Ascending aorta (tissue), 2 donors: ENCODE measurements around the gene EFNB3. TPM values are rescaled to one million over a fixed set of nuclear protein-coding genes. Genes with fewer than 3 reads are reported as not detected.

Experiments used
- DNase-seq, 2 donors: peaks; one replicate each; pipeline ENCODE4 v3.0.0-alpha.2; 2019; ENCODE audit warnings: low spot score in 2 of 2
- H3K27ac ChIP-seq, 2 donors: fragments of 200-600 bp; sonication (generic); one replicate each; pipeline ENCODE4 v1.5.1; 2016 to 2017; ENCODE audit warnings: mild to moderate bottlenecking in 1 of 2
- H3K27me3 ChIP-seq: fragments of 200-600 bp; sonication (generic); one replicate; pipeline ENCODE4 v1.5.1; 2017
- H3K36me3 ChIP-seq, 2 donors: fragments of 200-600 bp; sonication (generic); one replicate each; pipeline ENCODE4 v1.5.1; 2016
- H3K4me1 ChIP-seq, 2 donors: fragments of 200-600 bp; sonication (generic); one replicate each; pipeline ENCODE4 v1.5.1; 2016 to 2017; ENCODE audit warnings: mild to moderate bottlenecking in 1 of 2
- H3K4me3 ChIP-seq, 2 donors: fragments of 200-600 bp; sonication (generic); one replicate each; pipeline ENCODE4 v1.5.1; 2016 to 2017; ENCODE audit warnings: mild to moderate bottlenecking in 1 of 2
- H3K9me3 ChIP-seq, 2 donors: fragments of 200-600 bp; sonication (generic); one replicate each; pipeline ENCODE4 v1.5.1; 2016
- intact Hi-C: fragments of 100-400 bp; cut with DNase I; formaldehyde crosslinking; loops from one replicate; pipeline ENCODE4 v1.15.1; 2023
- total RNA-seq: library from RNA; depleted of rRNA; stranded (reverse); fragments of >200 nt; gene quantifications from one replicate; pipeline ENCODE4 v1.1.0, GENCODE V29; 2016
- TF ChIP-seq, protein P1 (sequence below), 3 experiments: fragments of 200-600 bp in 2 of 3; fragments of 450-650 bp in 1 of 3; sonication (generic) in 2 of 3; IDR thresholded peaks; one replicate each; pipeline ENCODE4 v1.5.1; 2016 to 2019; ENCODE audit warnings: antibody characterized with exemption in 3 of 3, mild to moderate bottlenecking in 1 of 3, moderate library complexity in 1 of 3

The EFNB3 gene
- total RNA-seq, 1 donor from 2014 or later, result not detected

- intact Hi-C loops, result no loop called here
- H3K27ac ChIP-seq, result no peak overlapping the region
- peaks cover 61 to 79% of the 10 kb centered on the region in 2 donors for H3K36me3 ChIP-seq
- H3K4me3 ChIP-seq, result no peak overlapping the region
- no peaks in the 10 kb centered on the region for H3K27me3 ChIP-seq
- TF ChIP-seq, protein P1, sequence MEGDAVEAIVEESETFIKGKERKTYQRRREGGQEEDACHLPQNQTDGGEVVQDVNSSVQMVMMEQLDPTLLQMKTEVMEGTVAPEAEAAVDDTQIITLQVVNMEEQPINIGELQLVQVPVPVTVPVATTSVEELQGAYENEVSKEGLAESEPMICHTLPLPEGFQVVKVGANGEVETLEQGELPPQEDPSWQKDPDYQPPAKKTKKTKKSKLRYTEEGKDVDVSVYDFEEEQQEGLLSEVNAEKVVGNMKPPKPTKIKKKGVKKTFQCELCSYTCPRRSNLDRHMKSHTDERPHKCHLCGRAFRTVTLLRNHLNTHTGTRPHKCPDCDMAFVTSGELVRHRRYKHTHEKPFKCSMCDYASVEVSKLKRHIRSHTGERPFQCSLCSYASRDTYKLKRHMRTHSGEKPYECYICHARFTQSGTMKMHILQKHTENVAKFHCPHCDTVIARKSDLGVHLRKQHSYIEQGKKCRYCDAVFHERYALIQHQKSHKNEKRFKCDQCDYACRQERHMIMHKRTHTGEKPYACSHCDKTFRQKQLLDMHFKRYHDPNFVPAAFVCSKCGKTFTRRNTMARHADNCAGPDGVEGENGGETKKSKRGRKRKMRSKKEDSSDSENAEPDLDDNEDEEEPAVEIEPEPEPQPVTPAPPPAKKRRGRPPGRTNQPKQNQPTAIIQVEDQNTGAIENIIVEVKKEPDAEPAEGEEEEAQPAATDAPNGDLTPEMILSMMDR (IDR thresholded peaks at IDR 0.05), result no peak
- no peak for DNase-seq
- H3K4me1 ChIP-seq, result no peaks in the 10 kb centered on the region
- H3K9me3 ChIP-seq, result no peaks in the 10 kb centered on the region
Observed at GRCh38 chr17:7673239-7673638, 31.8 kb upstream of the EFNB3 start.

DNA sequence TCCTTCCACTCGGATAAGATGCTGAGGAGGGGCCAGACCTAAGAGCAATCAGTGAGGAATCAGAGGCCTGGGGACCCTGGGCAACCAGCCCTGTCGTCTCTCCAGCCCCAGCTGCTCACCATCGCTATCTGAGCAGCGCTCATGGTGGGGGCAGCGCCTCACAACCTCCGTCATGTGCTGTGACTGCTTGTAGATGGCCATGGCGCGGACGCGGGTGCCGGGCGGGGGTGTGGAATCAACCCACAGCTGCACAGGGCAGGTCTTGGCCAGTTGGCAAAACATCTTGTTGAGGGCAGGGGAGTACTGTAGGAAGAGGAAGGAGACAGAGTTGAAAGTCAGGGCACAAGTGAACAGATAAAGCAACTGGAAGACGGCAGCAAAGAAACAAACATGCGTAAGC is 30.1 kb upstream of the EFNB3 start:
- Histone ChIP-seq H3K27ac (no peak overlapping the region), H3K4me1 (no peaks in the 10 kb centered on the region), H3K9me3 (no peaks in the 10 kb centered on the region), H3K36me3 (peaks cover 50 to 67% of the 10 kb centered on the region in 2 donors), H3K4me3 (no peak overlapping the region), H3K27me3 (no peaks in the 10 kb centered on the region)
- TF ChIP-seq, protein P1 (IDR thresholded peaks at IDR 0.05), result no peak
- intact Hi-C loops, result no loop called here
- DNase-seq, result no peak

DNA sequence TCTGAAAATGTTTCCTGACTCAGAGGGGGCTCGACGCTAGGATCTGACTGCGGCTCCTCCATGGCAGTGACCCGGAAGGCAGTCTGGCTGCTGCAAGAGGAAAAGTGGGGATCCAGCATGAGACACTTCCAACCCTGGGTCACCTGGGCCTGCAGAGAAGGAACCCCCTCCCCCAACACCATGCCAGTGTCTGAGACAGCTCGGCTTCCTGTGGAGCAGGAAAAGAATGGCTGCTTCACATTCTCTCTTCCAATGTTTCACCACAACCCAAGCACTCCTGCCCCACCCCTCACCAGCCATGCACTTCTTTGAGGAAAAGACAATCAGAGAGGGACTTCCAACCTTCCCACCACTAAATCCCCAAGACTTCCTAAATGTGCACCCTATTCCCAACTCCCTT is 28.5 kb upstream of the EFNB3 start:
- H3K27me3 ChIP-seq, result no peaks in the 10 kb centered on the region
- H3K9me3 ChIP-seq, result no peaks in the 10 kb centered on the region
- H3K4me3 ChIP-seq, result no peak overlapping the region
- H3K36me3 ChIP-seq, result peaks cover 34 to 51% of the 10 kb centered on the region in 2 donors
- no peaks in the 10 kb centered on the region for H3K4me1 ChIP-seq
- H3K27ac ChIP-seq, result no peak overlapping the region
- intact Hi-C loops, result no loop called here
- TF ChIP-seq, protein P1 (IDR thresholded peaks at IDR 0.05), result no peak
- DNase-seq, result no peak

DNA sequence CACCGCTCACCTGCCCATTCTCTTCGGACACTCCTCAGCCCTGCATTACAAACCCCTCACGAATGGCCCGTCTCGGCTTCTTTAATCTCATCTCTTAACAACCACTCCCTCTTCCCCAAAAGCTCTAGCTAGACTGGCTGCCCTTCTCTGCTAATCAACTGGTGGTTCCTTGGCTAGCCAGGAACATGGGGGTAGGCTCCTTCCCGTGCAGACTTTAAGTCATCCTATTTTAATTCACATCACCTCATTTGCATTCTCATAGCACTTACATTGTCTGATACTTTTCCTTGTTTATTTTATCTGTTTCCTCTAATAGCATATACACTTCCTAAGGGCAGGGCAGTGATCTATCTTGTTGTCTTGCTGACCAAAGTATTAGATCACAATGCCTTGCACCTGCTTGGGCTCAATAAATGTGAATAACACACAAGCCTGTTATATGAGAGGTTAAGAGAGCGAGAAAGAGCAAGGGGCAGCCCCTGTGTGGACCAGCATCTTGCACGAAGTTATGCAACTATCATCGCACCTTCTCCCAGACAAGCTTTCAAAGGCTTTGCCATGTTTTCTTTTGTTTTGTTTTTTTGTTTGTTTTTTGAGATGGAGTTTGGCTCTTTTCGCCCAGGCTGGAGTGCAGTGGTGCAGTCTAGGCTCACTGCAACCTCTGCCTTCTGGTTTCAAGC is 27.5 kb upstream of the EFNB3 start:
- H3K27me3 ChIP-seq, result no peaks in the 10 kb centered on the region
- no peaks in the 10 kb centered on the region for H3K4me1 ChIP-seq
- no peaks in the 10 kb centered on the region for H3K9me3 ChIP-seq
- intact Hi-C loops, result no loop called here
- H3K27ac ChIP-seq, result no peak overlapping the region
- no peak for DNase-seq
- TF ChIP-seq, protein P1 (IDR thresholded peaks at IDR 0.05), result no peak
- H3K4me3 ChIP-seq, result no peak overlapping the region
- H3K36me3 ChIP-seq, result peaks cover 30 to 41% of the 10 kb centered on the region in 2 donors

GRCh38 chr17:7684851-7685532 is 20.0 kb upstream of the EFNB3 start:
- intact Hi-C loops, result loop anchor here (5.0 to 10.0 kb wide), 5 partner anchors 168 to 378 kb away; partner anchors contain the start of genes EIF5A, KCTD11, NLGN2 and POLR2A
- TF ChIP-seq, protein P1 (IDR thresholded peaks at IDR 0.05), result no peak

More at GRCh38 chr17:7684851-7685532, 20.0 kb upstream of the EFNB3 start:
- Histone ChIP-seq H3K9me3 (no peaks in the 10 kb centered on the region), H3K4me3 (peak overlapping the region; percentile 70 to 79), H3K4me1 (peaks cover 9 to 16% of the 10 kb centered on the region in 2 donors), H3K27me3 (no peaks in the 10 kb centered on the region), H3K27ac (peak overlapping the region; percentile 87 to 94), H3K36me3 (no peaks in the 10 kb centered on the region)
- DNase-seq, result no peak
